Measurements from ENCODE around the gene SH2D4B. TPM values are rescaled to one million over a fixed set of nuclear protein-coding genes. Genes with fewer than 3 reads are reported as not detected.
"Not testable (repeated sequence)": the region's sequence is repeated elsewhere in the genome, so short reads cannot be mapped to it uniquely, and the experiment has no call there.

Gene SH2D4B
- total RNA-seq, 2 donors from 2014 or later = 0.11 to 0.32 TPM

DNA sequence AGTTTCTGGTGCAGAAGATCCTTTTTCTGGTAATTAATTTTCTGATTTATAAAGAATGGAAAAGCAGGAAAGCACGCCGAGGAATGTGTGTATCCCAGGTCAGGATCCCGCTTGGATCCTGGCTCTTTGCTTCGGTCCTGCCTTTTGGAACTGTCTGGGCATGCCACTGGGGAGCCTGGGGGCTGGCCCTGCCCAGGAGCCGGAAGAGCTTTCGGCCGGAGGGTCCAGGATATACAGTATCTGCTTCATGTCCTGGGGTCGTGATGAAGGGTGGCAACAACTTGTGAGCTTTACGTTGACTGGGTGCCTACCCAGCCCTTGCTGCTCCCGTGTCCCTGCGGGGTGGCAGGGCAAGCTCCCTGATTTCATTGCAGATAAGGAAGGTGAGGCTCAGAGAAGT is 2.4 kb downstream of the SH2D4B start:
- no peak for ATAC-seq (replicated peaks)
- peaks cover 18% of the 10 kb centered on the region for H3K4me1 Mint-ChIP-seq
- peak overlapping the region; percentile 81 for H3K27ac Mint-ChIP-seq
- H3K36me3 Mint-ChIP-seq (ENCODE audit: low read depth) = peaks cover 12% of the 10 kb centered on the region
- H3K9me3 Mint-ChIP-seq = no peaks in the 10 kb centered on the region
- H3K4me3 Mint-ChIP-seq = peak overlapping the region; percentile 51
- no peaks in the 10 kb centered on the region for H3K27me3 Mint-ChIP-seq

GRCh38 chr10:80540618-80540980 is 2.9 kb downstream of the SH2D4B start:
- peak overlapping the region; percentile 81 for H3K27ac Mint-ChIP-seq
- H3K27me3 Mint-ChIP-seq = no peaks in the 10 kb centered on the region
- no peaks in the 10 kb centered on the region for H3K9me3 Mint-ChIP-seq
- H3K4me3 Mint-ChIP-seq = peak overlapping the region; percentile 51
- no peak for ATAC-seq (replicated peaks)
- H3K4me1 Mint-ChIP-seq = peaks cover 18% of the 10 kb centered on the region
- peaks cover 8% of the 10 kb centered on the region for H3K36me3 Mint-ChIP-seq (ENCODE audit: low read depth)

- H3K36me3 Mint-ChIP-seq (ENCODE audit: low read depth) = peaks cover 2% of the 10 kb centered on the region
- H3K4me3 Mint-ChIP-seq = peak overlapping the region; percentile 51
- H3K9me3 Mint-ChIP-seq = no peaks in the 10 kb centered on the region
- H3K27me3 Mint-ChIP-seq = no peaks in the 10 kb centered on the region
- H3K27ac Mint-ChIP-seq = peak overlapping the region; percentile 81
- peak; percentile 61 for ATAC-seq (replicated peaks)
- peaks cover 18% of the 10 kb centered on the region for H3K4me1 Mint-ChIP-seq
These were observed 3.5 kb downstream of the SH2D4B start for GRCh38 chr10:80540981-80541750.

DNA sequence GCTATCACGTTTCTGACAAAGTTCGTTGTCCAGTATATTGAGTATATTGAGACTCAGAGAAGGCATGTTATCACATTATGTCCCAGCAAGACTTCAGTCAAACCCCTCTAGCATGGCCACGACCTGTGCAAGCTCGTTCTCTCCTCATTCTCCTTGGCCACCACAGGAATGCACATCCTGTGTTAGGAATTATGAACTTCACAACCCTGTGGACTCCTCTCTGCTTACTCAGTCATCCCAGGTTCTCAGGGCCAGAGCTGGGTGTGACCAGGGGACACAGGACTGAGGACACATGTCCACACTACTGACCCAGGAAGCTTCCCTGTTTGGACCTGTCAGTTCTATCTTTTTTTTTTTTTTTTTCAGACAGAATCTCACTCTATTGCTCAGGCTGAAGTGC is 4.4 kb downstream of the SH2D4B start:
- no peaks in the 10 kb centered on the region for H3K36me3 Mint-ChIP-seq (ENCODE audit: low read depth)
- peaks cover 18% of the 10 kb centered on the region for H3K4me1 Mint-ChIP-seq
- H3K4me3 Mint-ChIP-seq = no peak overlapping the region
- H3K27me3 Mint-ChIP-seq = no peaks in the 10 kb centered on the region
- H3K9me3 Mint-ChIP-seq = no peaks in the 10 kb centered on the region
- ATAC-seq (replicated peaks) = no peak
- peak overlapping the region; percentile 81 for H3K27ac Mint-ChIP-seq

GRCh38 chr10:80542652-80543318 is 5.1 kb downstream of the SH2D4B start:
- ATAC-seq (replicated peaks) = no peak
- H3K36me3 Mint-ChIP-seq (ENCODE audit: low read depth) = no peaks in the 10 kb centered on the region
- H3K4me1 Mint-ChIP-seq = peaks cover 18% of the 10 kb centered on the region
- H3K27ac Mint-ChIP-seq = peak overlapping the region; percentile 81
- H3K9me3 Mint-ChIP-seq = no peaks in the 10 kb centered on the region
- no peak overlapping the region for H3K4me3 Mint-ChIP-seq
- no peaks in the 10 kb centered on the region for H3K27me3 Mint-ChIP-seq

GRCh38 chr10:80543319-80543672 is 5.6 kb downstream of the SH2D4B start:
- H3K27me3 Mint-ChIP-seq; H3K9me3 Mint-ChIP-seq; H3K27ac Mint-ChIP-seq; H3K4me3 Mint-ChIP-seq; ATAC-seq (replicated peaks); H3K36me3 Mint-ChIP-seq (ENCODE audit: low read depth): not testable (repeated sequence)
- H3K4me1 Mint-ChIP-seq = peaks cover 18% of the 10 kb centered on the region

DNA sequence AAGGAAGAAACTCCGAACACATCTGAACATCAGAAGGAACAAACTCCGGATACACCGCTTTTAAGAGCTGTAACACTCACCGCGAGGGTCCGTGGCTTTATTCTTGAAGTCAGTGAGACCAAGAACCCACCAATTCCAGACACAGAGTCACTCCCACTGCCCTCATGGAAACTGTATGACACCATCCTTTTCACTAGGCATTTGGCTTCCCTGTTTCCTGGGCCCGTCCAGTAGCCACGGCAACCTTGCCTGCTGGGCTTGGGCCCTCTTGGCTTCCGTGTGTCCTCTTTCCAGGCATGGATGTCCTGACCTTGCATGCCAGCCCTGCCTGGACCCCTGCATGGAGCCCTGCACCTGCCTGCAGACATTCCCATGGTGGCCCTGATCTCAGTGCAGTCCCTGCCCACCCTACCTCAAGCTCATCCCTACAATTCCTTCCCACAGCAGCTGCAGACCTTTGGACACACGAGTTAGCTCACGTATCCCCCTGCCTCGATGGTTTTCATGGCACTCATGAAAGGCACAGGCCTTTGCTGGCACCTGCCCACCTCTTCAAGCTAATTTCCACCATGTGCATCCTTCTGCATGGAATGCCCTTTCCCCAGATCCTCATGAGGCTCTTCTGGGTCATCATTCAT is 6.7 kb downstream of the SH2D4B start:
- Mint-ChIP-seq H3K4me1 (peaks cover 17% of the 10 kb centered on the region), H3K9me3 (no peaks in the 10 kb centered on the region), H3K27ac (no peak overlapping the region), H3K4me3 (no peak overlapping the region), H3K27me3 (no peaks in the 10 kb centered on the region), H3K36me3 (ENCODE audit: low read depth) (no peaks in the 10 kb centered on the region)
- no peak for ATAC-seq (replicated peaks)

GRCh38 chr10:80545258-80545881 is 7.7 kb downstream of the SH2D4B start:
- no peaks in the 10 kb centered on the region for H3K9me3 Mint-ChIP-seq
- H3K4me1 Mint-ChIP-seq = peaks cover 13% of the 10 kb centered on the region
- H3K27me3 Mint-ChIP-seq = no peaks in the 10 kb centered on the region
- no peak for ATAC-seq (replicated peaks)
- H3K27ac Mint-ChIP-seq = peak overlapping the region; percentile 14
- H3K36me3 Mint-ChIP-seq (ENCODE audit: low read depth) = no peaks in the 10 kb centered on the region
- H3K4me3 Mint-ChIP-seq = no peak overlapping the region

GRCh38 chr10:80552151-80552646 is 14.5 kb downstream of the SH2D4B start:
- ATAC-seq (replicated peaks) = no peak
- H3K27ac Mint-ChIP-seq = no peak overlapping the region
- H3K27me3 Mint-ChIP-seq = peaks cover 3% of the 10 kb centered on the region
- no peaks in the 10 kb centered on the region for H3K9me3 Mint-ChIP-seq
- no peaks in the 10 kb centered on the region for H3K4me1 Mint-ChIP-seq
- no peak overlapping the region for H3K4me3 Mint-ChIP-seq
- no peaks in the 10 kb centered on the region for H3K36me3 Mint-ChIP-seq (ENCODE audit: low read depth)

GRCh38 chr10:80553436-80553835 is 15.7 kb downstream of the SH2D4B start:
- Mint-ChIP-seq H3K36me3 (ENCODE audit: low read depth) (no peaks in the 10 kb centered on the region), H3K4me1 (no peaks in the 10 kb centered on the region), H3K9me3 (no peaks in the 10 kb centered on the region), H3K4me3 (no peak overlapping the region), H3K27ac (no peak overlapping the region), H3K27me3 (peaks cover 3% of the 10 kb centered on the region)
- ATAC-seq (replicated peaks) = no peak

- H3K4me3 Mint-ChIP-seq = no peak overlapping the region
- H3K27ac Mint-ChIP-seq = no peak overlapping the region
- H3K9me3 Mint-ChIP-seq = no peaks in the 10 kb centered on the region
- no peaks in the 10 kb centered on the region for H3K4me1 Mint-ChIP-seq
- peaks cover 3% of the 10 kb centered on the region for H3K27me3 Mint-ChIP-seq
- H3K36me3 Mint-ChIP-seq (ENCODE audit: low read depth) = no peaks in the 10 kb centered on the region
- ATAC-seq (replicated peaks) = no peak
These were observed 16.3 kb downstream of the SH2D4B start for GRCh38 chr10:80554050-80554449.

GRCh38 chr10:80555415-80555814 is 17.7 kb downstream of the SH2D4B start:
- Mint-ChIP-seq H3K27ac (no peak overlapping the region), H3K9me3 (no peaks in the 10 kb centered on the region), H3K4me3 (no peak overlapping the region), H3K4me1 (no peaks in the 10 kb centered on the region), H3K36me3 (ENCODE audit: low read depth) (no peaks in the 10 kb centered on the region), H3K27me3 (peaks cover 3% of the 10 kb centered on the region)
- no peak for ATAC-seq (replicated peaks)

GRCh38 chr10:80561950-80562349 is 24.2 kb downstream of the SH2D4B start:
- H3K36me3 Mint-ChIP-seq (ENCODE audit: low read depth) = no peaks in the 10 kb centered on the region
- H3K4me3 Mint-ChIP-seq = no peak overlapping the region
- H3K4me1 Mint-ChIP-seq = no peaks in the 10 kb centered on the region
- H3K9me3 Mint-ChIP-seq = no peaks in the 10 kb centered on the region
- H3K27me3 Mint-ChIP-seq = no peaks in the 10 kb centered on the region
- no peak for ATAC-seq (replicated peaks)
- no peak overlapping the region for H3K27ac Mint-ChIP-seq

- peaks cover 8% of the 10 kb centered on the region for H3K27me3 Mint-ChIP-seq
- no peak overlapping the region for H3K27ac Mint-ChIP-seq
- H3K36me3 Mint-ChIP-seq (ENCODE audit: low read depth) = no peaks in the 10 kb centered on the region
- no peaks in the 10 kb centered on the region for H3K9me3 Mint-ChIP-seq
- no peak for ATAC-seq (replicated peaks)
- H3K4me3 Mint-ChIP-seq = no peak overlapping the region
- H3K4me1 Mint-ChIP-seq = no peaks in the 10 kb centered on the region
These were observed 29.6 kb downstream of the SH2D4B start for GRCh38 chr10:80567292-80567691.
